ENCODE data around the gene CCDC85B. TPM values are rescaled to one million over a fixed set of nuclear protein-coding genes. Genes with fewer than 3 reads are reported as not detected.
A peak's percentile ranks its signal among the peaks of the same experiment; 100 is the strongest.

The CCDC85B gene
- total and polyA plus RNA-seq, 2 of the 13 experiments (the other 11 are each of a cell fraction or from before 2014, with no cell fraction given) = 8.2 to 19.5 TPM

DNA sequence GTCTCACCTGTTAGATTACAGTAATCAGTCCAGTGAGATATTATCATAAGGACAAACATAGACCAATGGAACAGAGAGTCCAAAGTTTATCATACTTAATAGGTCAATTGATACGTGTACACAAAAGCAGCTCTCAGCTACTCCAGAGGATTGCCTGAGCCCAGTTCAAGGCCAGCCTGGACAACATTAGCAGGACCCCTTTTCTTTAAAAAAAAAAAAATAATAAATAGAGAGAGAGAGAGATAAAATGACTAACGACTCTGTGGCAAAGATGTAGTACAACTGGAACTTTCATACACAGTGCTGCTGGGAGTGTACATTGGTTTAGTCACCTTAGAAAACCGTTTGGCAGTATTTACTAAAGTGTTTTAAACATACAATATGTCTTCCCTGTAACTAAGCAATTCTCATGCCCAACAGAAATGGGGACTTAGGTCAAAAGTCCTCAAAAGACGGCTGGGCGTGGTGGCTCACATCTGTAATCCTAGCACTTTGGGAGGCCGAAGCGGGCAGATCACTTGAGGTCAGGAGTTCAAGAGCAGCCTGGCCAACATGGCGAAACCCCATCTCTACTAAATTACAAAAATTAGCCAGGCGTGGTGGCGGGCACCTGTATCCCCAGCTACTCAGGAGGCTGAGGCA, 46.1 kb upstream of the CCDC85B start (continued):
- no peak for TF ChIP-seq ZNF609 (CRISPR knock-in tag; IDR thresholded peaks at IDR 0.05; ENCODE audit: borderline replicate concordance)
- TF ChIP-seq, protein P1, sequence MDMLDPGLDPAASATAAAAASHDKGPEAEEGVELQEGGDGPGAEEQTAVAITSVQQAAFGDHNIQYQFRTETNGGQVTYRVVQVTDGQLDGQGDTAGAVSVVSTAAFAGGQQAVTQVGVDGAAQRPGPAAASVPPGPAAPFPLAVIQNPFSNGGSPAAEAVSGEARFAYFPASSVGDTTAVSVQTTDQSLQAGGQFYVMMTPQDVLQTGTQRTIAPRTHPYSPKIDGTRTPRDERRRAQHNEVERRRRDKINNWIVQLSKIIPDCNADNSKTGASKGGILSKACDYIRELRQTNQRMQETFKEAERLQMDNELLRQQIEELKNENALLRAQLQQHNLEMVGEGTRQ (IDR thresholded peaks at IDR 0.05; ENCODE audit: low read depth, low read length) = no peak
- TF ChIP-seq, protein P1 (CRISPR knock-in tag; IDR thresholded peaks at IDR 0.05; ENCODE audit: borderline replicate concordance) = no peak
- no peak for TF ChIP-seq NFIB (CRISPR knock-in tag; IDR thresholded peaks at IDR 0.05; ENCODE audit: borderline replicate concordance)
- TF ChIP-seq RBAK (CRISPR knock-in tag; IDR thresholded peaks at IDR 0.05) = no peak
- no peak for TF ChIP-seq E2F1 (CRISPR knock-in tag; IDR thresholded peaks at IDR 0.05)
- TF ChIP-seq NR1H2 (CRISPR knock-in tag; IDR thresholded peaks at IDR 0.05; ENCODE audit: borderline replicate concordance, low read depth) = no peak
- no peak for TF ChIP-seq ZNF782 (CRISPR knock-in tag; IDR thresholded peaks at IDR 0.05; ENCODE audit: borderline replicate concordance)
- TF ChIP-seq, protein P2, sequence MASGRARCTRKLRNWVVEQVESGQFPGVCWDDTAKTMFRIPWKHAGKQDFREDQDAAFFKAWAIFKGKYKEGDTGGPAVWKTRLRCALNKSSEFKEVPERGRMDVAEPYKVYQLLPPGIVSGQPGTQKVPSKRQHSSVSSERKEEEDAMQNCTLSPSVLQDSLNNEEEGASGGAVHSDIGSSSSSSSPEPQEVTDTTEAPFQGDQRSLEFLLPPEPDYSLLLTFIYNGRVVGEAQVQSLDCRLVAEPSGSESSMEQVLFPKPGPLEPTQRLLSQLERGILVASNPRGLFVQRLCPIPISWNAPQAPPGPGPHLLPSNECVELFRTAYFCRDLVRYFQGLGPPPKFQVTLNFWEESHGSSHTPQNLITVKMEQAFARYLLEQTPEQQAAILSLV (CRISPR knock-in tag; IDR thresholded peaks at IDR 0.05; ENCODE audit: borderline replicate concordance) = no peak
- TF ChIP-seq THYN1 (CRISPR knock-in tag; IDR thresholded peaks at IDR 0.05; ENCODE audit: borderline replicate concordance, low read depth) = no peak
- no peak for TF ChIP-seq NFYB (CRISPR knock-in tag; IDR thresholded peaks at IDR 0.05)
- TF ChIP-seq BATF2 (CRISPR knock-in tag; IDR thresholded peaks at IDR 0.05) = no peak
- TF ChIP-seq, protein P3, sequence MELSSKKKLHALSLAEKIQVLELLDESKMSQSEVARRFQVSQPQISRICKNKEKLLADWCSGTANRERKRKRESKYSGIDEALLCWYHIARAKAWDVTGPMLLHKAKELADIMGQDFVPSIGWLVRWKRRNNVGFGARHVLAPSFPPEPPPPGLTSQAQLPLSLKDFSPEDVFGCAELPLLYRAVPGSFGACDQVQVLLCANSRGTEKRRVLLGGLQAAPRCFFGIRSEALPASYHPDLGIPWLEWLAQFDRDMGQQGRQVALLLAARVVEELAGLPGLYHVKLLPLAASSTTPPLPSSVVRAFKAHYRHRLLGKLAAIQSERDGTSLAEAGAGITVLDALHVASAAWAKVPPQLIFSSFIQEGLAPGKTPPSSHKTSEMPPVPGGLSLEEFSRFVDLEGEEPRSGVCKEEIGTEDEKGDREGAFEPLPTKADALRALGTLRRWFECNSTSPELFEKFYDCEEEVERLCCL (CRISPR knock-in tag; IDR thresholded peaks at IDR 0.05; ENCODE audit: borderline replicate concordance) = no peak
- TF ChIP-seq TFAP4 (IDR thresholded peaks at IDR 0.05; ENCODE audit: borderline replicate concordance, low read depth) = 0 out of 2 replicates have a peak, but pooled peaks have one; percentile 34
- TF ChIP-seq SALL1 (CRISPR knock-in tag; IDR thresholded peaks at IDR 0.05) = peak; percentile 61

Data from HepG2 (cell line).